ENCODE measurements around the gene DLK1. TPM values are rescaled to one million over a fixed set of nuclear protein-coding genes. Genes with fewer than 3 reads are reported as not detected.
A peak's percentile ranks its signal among the peaks of the same experiment; 100 is the strongest.

Gene DLK1
- total and polyA plus RNA-seq, 2 of the 13 experiments (the other 11 are each of a cell fraction or from before 2014, with no cell fraction given): 95.5 to 312 TPM

DNA sequence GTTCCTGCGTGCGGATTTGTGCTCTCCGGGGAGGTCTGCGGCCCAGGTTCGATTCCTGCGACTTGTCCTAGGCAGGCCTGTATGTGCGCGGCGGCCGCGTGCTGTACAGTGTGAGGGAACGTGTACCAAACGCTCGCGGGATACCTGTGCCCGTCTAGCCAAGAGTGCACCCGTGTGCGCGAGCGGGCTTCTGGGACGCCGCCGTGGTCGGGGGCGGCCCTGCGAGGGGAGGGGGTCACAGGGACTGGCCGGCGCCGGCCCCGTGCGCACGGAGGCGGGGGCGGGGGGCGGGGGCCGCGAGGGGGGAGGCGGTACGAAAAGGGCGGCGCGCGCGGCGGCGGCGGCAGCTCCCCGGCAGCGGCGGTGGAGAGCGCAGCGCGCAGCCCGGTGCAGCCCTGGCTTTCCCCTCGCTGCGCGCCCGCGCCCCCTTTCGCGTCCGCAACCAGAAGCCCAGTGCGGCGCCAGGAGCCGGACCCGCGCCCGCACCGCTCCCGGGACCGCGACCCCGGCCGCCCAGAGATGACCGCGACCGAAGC is at the start of gene DLK1 (continued):
- TF ChIP-seq SCMH1 (CRISPR knock-in tag; IDR thresholded peaks at IDR 0.05; ENCODE audit: borderline replicate concordance) (no peak), SSRP1 (CRISPR knock-in tag; IDR thresholded peaks at IDR 0.05) (no peak), FOXP1 (IDR thresholded peaks at IDR 0.05) (no peak), FOXP1 (CRISPR knock-in tag; IDR thresholded peaks at IDR 0.05) (no peak), ZNF614 (CRISPR knock-in tag; IDR thresholded peaks at IDR 0.05; ENCODE audit: borderline replicate concordance) (no peak), TFE3 (CRISPR knock-in tag; IDR thresholded peaks at IDR 0.05) (no peak), ZNF224 (CRISPR knock-in tag; IDR thresholded peaks at IDR 0.05) (no peak), ZNF563 (CRISPR knock-in tag; IDR thresholded peaks at IDR 0.05) (peak; percentile 68), ZNF781 (CRISPR knock-in tag; IDR thresholded peaks at IDR 0.05; ENCODE audit: borderline replicate concordance, not compliant biosample characterization) (peak; percentile 62), JDP2 (CRISPR knock-in tag; IDR thresholded peaks at IDR 0.05; ENCODE audit: borderline replicate concordance) (no peak), NKX3-1 (CRISPR knock-in tag; IDR thresholded peaks at IDR 0.05) (peak; percentile 74; the same call in 1 of the 2 replicates), U2AF1 (optimal IDR thresholded peaks at IDR 0.05; ENCODE audit: low read depth, low read length) (no peak), ZKSCAN5 (CRISPR knock-in tag; IDR thresholded peaks at IDR 0.05) (no peak), KLF16 (CRISPR knock-in tag; IDR thresholded peaks at IDR 0.05) (no peak), BORCS8-MEF2B (CRISPR knock-in tag; IDR thresholded peaks at IDR 0.05) (peak; percentile 68), ZNF570 (CRISPR knock-in tag; IDR thresholded peaks at IDR 0.05; ENCODE audit: borderline replicate concordance) (no peak), ONECUT2 (CRISPR knock-in tag; IDR thresholded peaks at IDR 0.05) (no peak), TCF7 (IDR thresholded peaks at IDR 0.05; ENCODE audit: low read depth) (no peak), REL (CRISPR knock-in tag; conservative IDR thresholded peaks at IDR 0.05) (0 out of 2 replicates have a peak, but pooled peaks have one; percentile 40), PHF8 (CRISPR knock-in tag; IDR thresholded peaks at IDR 0.05) (peak; percentile 24; the same call in 1 of the 2 replicates), ZFYVE20 (CRISPR knock-in tag; IDR thresholded peaks at IDR 0.05; ENCODE audit: borderline replicate concordance, low read depth) (no peak), ZBTB7A (CRISPR knock-in tag; IDR thresholded peaks at IDR 0.05) (peak; percentile 81; the same call in 1 of the 2 replicates), ZNF484 (CRISPR knock-in tag; IDR thresholded peaks at IDR 0.05; ENCODE audit: borderline replicate concordance, low read depth) (no peak), PBX2 (CRISPR knock-in tag; IDR thresholded peaks at IDR 0.05) (no peak), MEIS1 (CRISPR knock-in tag; IDR thresholded peaks at IDR 0.05; ENCODE audit: borderline replicate concordance) (no peak), NFIB (CRISPR knock-in tag; IDR thresholded peaks at IDR 0.05; ENCODE audit: borderline replicate concordance) (no peak)
- TF ChIP-seq, protein P1, sequence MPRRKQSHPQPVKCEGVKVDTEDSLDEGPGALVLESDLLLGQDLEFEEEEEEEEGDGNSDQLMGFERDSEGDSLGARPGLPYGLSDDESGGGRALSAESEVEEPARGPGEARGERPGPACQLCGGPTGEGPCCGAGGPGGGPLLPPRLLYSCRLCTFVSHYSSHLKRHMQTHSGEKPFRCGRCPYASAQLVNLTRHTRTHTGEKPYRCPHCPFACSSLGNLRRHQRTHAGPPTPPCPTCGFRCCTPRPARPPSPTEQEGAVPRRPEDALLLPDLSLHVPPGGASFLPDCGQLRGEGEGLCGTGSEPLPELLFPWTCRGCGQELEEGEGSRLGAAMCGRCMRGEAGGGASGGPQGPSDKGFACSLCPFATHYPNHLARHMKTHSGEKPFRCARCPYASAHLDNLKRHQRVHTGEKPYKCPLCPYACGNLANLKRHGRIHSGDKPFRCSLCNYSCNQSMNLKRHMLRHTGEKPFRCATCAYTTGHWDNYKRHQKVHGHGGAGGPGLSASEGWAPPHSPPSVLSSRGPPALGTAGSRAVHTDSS (CRISPR knock-in tag; conservative IDR thresholded peaks at IDR 0.05): no peak
- TF ChIP-seq, protein P2, sequence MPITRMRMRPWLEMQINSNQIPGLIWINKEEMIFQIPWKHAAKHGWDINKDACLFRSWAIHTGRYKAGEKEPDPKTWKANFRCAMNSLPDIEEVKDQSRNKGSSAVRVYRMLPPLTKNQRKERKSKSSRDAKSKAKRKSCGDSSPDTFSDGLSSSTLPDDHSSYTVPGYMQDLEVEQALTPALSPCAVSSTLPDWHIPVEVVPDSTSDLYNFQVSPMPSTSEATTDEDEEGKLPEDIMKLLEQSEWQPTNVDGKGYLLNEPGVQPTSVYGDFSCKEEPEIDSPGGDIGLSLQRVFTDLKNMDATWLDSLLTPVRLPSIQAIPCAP (CRISPR knock-in tag; IDR thresholded peaks at IDR 0.05; ENCODE audit: low read depth): 0 out of 2 replicates have a peak, but pooled peaks have one; percentile 44
